Endodermal cell (in vitro differentiated cells): ENCODE measurements around the gene OR51S1. TPM values are rescaled to one million over a fixed set of nuclear protein-coding genes. Genes with fewer than 3 reads are reported as not detected.

Source experiments
- DNase-seq: peaks from one replicate; pipeline ENCODE4 v3.0.0-alpha.2; 2017
- H3K27ac ChIP-seq: 2 replicates; pipeline ENCODE4 v1.5.1; 2013; ENCODE audit warnings: mild to moderate bottlenecking, low read depth, low read length, moderate library complexity
- H3K27me3 ChIP-seq: 2 replicates; pipeline ENCODE4 v1.6.1; 2013; ENCODE audit warnings: mild to moderate bottlenecking, low read length, moderate library complexity; ENCODE audit not compliant: insufficient read depth, control insufficient read depth, poor library complexity, severe bottlenecking
- H3K36me3 ChIP-seq: 2 replicates; pipeline ENCODE4 v1.7.0; 2013; ENCODE audit warnings: mild to moderate bottlenecking, low read length, moderate library complexity; ENCODE audit not compliant: control insufficient read depth, insufficient read depth
- H3K4me1 ChIP-seq: one replicate; pipeline ENCODE4 v1.7.0; 2013; ENCODE audit warnings: low read length; ENCODE audit not compliant: control insufficient read depth, insufficient read depth
- H3K4me3 ChIP-seq: 2 replicates; pipeline ENCODE4 v1.5.1; 2013; ENCODE audit warnings: mild to moderate bottlenecking, low read length, moderate library complexity
- H3K9ac ChIP-seq: 2 replicates; pipeline ENCODE4 v1.6.1; 2013; ENCODE audit warnings: mild to moderate bottlenecking, low read length, moderate library complexity; ENCODE audit not compliant: poor library complexity, severe bottlenecking; ENCODE audit errors: extremely low read depth
- H3K9me3 ChIP-seq: 2 replicates; pipeline ENCODE4 v1.6.1; 2013; ENCODE audit warnings: mild to moderate bottlenecking, low read length, moderate library complexity; ENCODE audit not compliant: control insufficient read depth
- H3K27ac Mint-ChIP-seq: 2 replicates; pipeline ENCODE4 v1.8.0; 2020; ENCODE audit warnings: mixed read lengths
- H3K27me3 Mint-ChIP-seq: 2 replicates; pipeline ENCODE4 v1.8.0; 2021; ENCODE audit warnings: mild to moderate bottlenecking, mixed read lengths; ENCODE audit not compliant: insufficient read depth
- H3K36me3 Mint-ChIP-seq: 2 replicates; pipeline ENCODE4 v1.8.0; 2020; ENCODE audit warnings: low read depth, mixed read lengths
- H3K4me1 Mint-ChIP-seq: 2 replicates; pipeline ENCODE4 v1.8.0; 2020; ENCODE audit warnings: mixed read lengths
- H3K4me3 Mint-ChIP-seq: 2 replicates; pipeline ENCODE4 v1.8.0; 2020; ENCODE audit warnings: mild to moderate bottlenecking, moderate library complexity, mixed read lengths
- H3K9me3 Mint-ChIP-seq: 2 replicates; pipeline ENCODE4 v1.8.0; 2020; ENCODE audit warnings: mild to moderate bottlenecking, mixed read lengths
- WGBS, 2 experiments: methylation state at CpG; one replicate each; pipeline versions ENCODE4 v1.1.5 to v1.1.7; 2013; ENCODE audit warnings: missing lambda C conversion rate in 2 of 2, mixed read lengths in 1 of 2; ENCODE audit not compliant: insufficient coverage in 1 of 2, insufficient read length in 1 of 2; 5-methylcytosine and 5-hydroxymethylcytosine counted together
- long read RNA-seq, 4 experiments: library from polyadenylated mRNA in 2 of 4; library from RNA in 1 of 4; library from capped mRNA in 1 of 4; stranded (forward) in 3 of 4; unstranded in 1 of 4; transcript quantifications; one replicate each; pipeline ENCODE4 v2.0.0, GENCODE V29; 2020 to 2021; ENCODE audit warnings: inconsistent platforms in 1 of 4
- polyA plus RNA-seq, 2 experiments: library from polyadenylated mRNA; stranded (reverse); fragments of 50-300 nt; gene quantifications; one replicate each; pipeline ENCODE4 v1.2.3, GENCODE V29; 2013
- total RNA-seq, 2 donors: library from RNA; stranded (reverse); fragmentation: NEBNext Ultra II Directional in 1 of 2; extraction: Animal tissue kit (Norgen Biotek cat#: 25700) in 1 of 2; gene quantifications; 2 replicates in 1 of 2; 3 replicates in 1 of 2; pipeline ENCODE4 v1.2.1, GENCODE V29; 2021
- TF ChIP-seq, protein P1 (sequence below): fragments of 200-600 bp; sonication (generic); conservative IDR thresholded peaks from 2 replicates; pipeline ENCODE4 v1.5.0; 2021; ENCODE audit warnings: antibody characterized with exemption, mild to moderate bottlenecking

Gene OR51S1, protein sequence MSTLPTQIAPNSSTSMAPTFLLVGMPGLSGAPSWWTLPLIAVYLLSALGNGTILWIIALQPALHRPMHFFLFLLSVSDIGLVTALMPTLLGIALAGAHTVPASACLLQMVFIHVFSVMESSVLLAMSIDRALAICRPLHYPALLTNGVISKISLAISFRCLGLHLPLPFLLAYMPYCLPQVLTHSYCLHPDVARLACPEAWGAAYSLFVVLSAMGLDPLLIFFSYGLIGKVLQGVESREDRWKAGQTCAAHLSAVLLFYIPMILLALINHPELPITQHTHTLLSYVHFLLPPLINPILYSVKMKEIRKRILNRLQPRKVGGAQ
- total RNA-seq: not detected
- not detected for polyA plus RNA-seq (2013, experiment 1 of 2)
- polyA plus RNA-seq (2013, experiment 2 of 2): not detected
- long read RNA-seq, experiment 1: 0 reads
- long read RNA-seq, experiment 2: 0 reads
- long read RNA-seq, experiment 3: 0 reads
- long read RNA-seq, experiment 4: 0 reads

DNA sequence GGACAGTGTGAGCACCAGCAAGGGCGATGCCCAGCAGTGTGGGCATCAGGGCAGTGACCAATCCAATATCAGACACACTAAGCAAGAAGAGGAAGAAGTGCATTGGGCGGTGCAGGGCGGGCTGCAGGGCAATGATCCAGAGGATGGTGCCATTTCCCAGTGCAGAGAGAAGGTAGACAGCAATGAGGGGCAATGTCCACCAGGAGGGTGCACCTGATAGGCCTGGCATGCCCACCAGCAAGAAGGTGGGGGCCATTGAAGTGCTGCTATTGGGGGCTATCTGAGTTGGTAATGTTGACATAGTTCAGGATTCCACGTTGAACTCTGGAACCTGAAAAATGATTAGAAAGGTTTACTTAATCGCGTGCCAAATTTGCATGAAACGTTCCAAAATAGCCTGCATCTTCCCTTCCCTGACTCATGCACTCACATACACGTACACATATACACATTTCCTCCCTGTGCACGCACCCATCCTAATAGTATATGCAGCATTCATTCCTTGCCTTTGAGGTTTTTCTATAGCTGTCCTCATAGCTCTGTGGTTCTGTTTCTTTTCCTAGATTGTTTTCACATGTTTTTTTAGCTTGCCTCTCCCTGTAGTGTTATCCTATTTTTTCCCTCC, at the start of gene OR51S1:
OR51S1 (minus strand) TSS at position 301 of the 625 bp plus-strand sequence; CDS start at position 301, 0 bp downstream.
- Mint-ChIP-seq H3K4me3 (no peak within 1 kb of the TSS), H3K9me3 (peaks cover 3% of the 10 kb centered on the region), H3K27me3 (no peaks in the 10 kb centered on the region), H3K36me3 (no peaks in the 10 kb centered on the region), H3K27ac (no peak within 1 kb of the TSS), H3K4me1 (no peaks in the 10 kb centered on the region)
- no peak within 1 kb of the TSS for H3K4me3 ChIP-seq
- no peaks in the 10 kb centered on the region for H3K27me3 ChIP-seq
- H3K27ac ChIP-seq: no peak within 1 kb of the TSS
- WGBS, 2 experiments: 90 to 92% methylated on average over 6 to 9 of the region's 9 CpGs
- TF ChIP-seq, protein P1, sequence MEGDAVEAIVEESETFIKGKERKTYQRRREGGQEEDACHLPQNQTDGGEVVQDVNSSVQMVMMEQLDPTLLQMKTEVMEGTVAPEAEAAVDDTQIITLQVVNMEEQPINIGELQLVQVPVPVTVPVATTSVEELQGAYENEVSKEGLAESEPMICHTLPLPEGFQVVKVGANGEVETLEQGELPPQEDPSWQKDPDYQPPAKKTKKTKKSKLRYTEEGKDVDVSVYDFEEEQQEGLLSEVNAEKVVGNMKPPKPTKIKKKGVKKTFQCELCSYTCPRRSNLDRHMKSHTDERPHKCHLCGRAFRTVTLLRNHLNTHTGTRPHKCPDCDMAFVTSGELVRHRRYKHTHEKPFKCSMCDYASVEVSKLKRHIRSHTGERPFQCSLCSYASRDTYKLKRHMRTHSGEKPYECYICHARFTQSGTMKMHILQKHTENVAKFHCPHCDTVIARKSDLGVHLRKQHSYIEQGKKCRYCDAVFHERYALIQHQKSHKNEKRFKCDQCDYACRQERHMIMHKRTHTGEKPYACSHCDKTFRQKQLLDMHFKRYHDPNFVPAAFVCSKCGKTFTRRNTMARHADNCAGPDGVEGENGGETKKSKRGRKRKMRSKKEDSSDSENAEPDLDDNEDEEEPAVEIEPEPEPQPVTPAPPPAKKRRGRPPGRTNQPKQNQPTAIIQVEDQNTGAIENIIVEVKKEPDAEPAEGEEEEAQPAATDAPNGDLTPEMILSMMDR: peak; percentile 44
- H3K9me3 ChIP-seq: no peaks in the 10 kb centered on the region
- no peak for DNase-seq
- no peak within 1 kb of the TSS for H3K9ac ChIP-seq
- no peaks in the 10 kb centered on the region for H3K36me3 ChIP-seq
- H3K4me1 ChIP-seq: no peaks in the 10 kb centered on the region

DNA sequence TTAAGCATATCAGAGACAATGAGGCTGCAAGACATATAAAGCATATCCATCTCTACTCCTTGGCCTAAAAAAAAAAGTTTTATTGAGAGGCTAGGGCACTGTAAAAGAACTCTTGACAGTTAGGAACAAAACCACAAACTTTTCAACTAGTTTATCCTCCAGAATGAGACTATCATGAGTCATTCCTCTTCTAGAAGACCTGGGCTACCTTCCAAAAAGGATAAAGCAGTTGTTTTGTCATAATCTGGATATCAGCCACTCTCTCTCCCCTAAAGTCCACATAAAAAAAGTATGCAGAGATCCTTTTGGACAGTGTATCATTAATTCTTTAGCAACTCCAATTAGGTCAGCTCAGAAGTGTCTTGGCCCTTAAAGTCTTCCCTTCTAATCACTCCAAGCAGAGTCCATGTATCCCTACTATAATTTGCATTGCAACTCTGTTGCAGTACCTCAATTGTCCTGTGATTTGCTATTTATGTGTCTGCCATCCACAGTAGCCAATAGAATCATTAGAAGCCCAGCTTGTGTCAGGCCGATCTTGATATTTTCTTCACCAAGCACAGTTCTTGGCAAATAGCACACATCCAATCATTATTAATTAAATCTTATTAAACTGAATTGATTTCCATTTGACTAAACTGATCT, 43.1 kb upstream of the OR51S1 start:
- H3K36me3 Mint-ChIP-seq: no peaks in the 10 kb centered on the region
- no peak for DNase-seq

DNA sequence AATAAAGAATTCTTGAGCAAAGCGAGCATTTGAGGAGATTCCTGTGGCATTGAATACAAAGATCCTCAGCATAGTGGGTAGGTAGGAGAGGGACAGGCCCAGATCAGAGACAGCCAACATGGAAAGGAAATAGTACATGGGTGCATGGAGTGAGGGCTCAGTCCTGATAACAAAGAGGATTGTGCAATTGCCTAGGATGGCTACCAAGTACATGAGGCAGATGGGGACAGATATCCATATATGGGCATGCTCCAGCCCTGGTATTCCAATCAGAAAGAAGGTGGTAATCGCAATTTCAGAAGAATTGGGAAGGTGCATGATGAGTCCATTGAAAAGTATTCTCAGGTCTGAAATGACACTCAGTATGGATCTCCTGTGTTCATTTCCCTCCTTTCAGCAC, 41.3 kb upstream of the OR51S1 start:
- Histone ChIP-seq H3K4me3 (no peak overlapping the region), H3K4me1 (no peaks in the 10 kb centered on the region), H3K27ac (no peak overlapping the region), H3K9me3 (no peaks in the 10 kb centered on the region), H3K36me3 (no peaks in the 10 kb centered on the region), H3K27me3 (peaks cover 1% of the 10 kb centered on the region), H3K9ac (no peak overlapping the region)
- Mint-ChIP-seq H3K27me3 (no peaks in the 10 kb centered on the region), H3K27ac (no peak overlapping the region), H3K36me3 (no peaks in the 10 kb centered on the region), H3K4me1 (no peaks in the 10 kb centered on the region), H3K4me3 (no peak overlapping the region), H3K9me3 (no peaks in the 10 kb centered on the region)
- TF ChIP-seq, protein P1: no peak
- 95 to 99% methylated on average over 2 of the region's 2 CpGs for WGBS, 2 experiments
- DNase-seq: no peak

More for the DNA sequence above, 43.1 kb upstream of the OR51S1 start:
- Histone ChIP-seq H3K27me3 (peaks cover 4% of the 10 kb centered on the region), H3K9ac (no peak overlapping the region), H3K4me1 (no peaks in the 10 kb centered on the region), H3K9me3 (no peaks in the 10 kb centered on the region), H3K27ac (no peak overlapping the region), H3K4me3 (no peak overlapping the region), H3K36me3 (no peaks in the 10 kb centered on the region)
- TF ChIP-seq, protein P1: peak; percentile 53
- Mint-ChIP-seq H3K27me3 (no peaks in the 10 kb centered on the region), H3K27ac (no peak overlapping the region), H3K4me1 (peaks cover 6% of the 10 kb centered on the region), H3K4me3 (no peak overlapping the region), H3K9me3 (no peaks in the 10 kb centered on the region)
- WGBS, 2 experiments: 89% methylated on average over 1 of the region's 1 CpG; no CpG with 5 or more reads in 1 of the 2 experiments
